H1 (cell line): ENCODE measurements around the gene FKBP5. TPM values are rescaled to one million over a fixed set of nuclear protein-coding genes. Genes with fewer than 3 reads are reported as not detected.

Experiments
- CTCF ChIA-PET: fragments of 300-600 bp; sonication (Branson Sonifier 250); formaldehyde crosslinking; loops from one replicate; lab custom pipeline; 2021; ENCODE audit not compliant: partially characterized antibody; lab: Charles Lee
- POLR2A ChIA-PET: fragments of 300-600 bp; sonication (Branson Sonifier 250); formaldehyde crosslinking; loops from one replicate; lab custom pipeline; 2021; ENCODE audit warnings: inconsistent platforms; ENCODE audit not compliant: partially characterized antibody; lab: Charles Lee
- DNase-seq, 2 experiments: peaks; one replicate each; pipeline versions ENCODE4 v3.0.0 to v3.0.0-alpha.2; 2010 to 2022; ENCODE audit warnings: low spot score in 2 of 2, low read depth in 1 of 2, mixed read lengths in 1 of 2
- FAIRE-seq: peaks from 2 replicates; lab custom pipeline; 2011; peaks lifted over from hg19 to GRCh38; lab: Jason Lieb, UNC
- H2AFZ ChIP-seq: 2 replicates; pipeline ENCODE4 v1.8.1; 2012; ENCODE audit warnings: low read length, inconsistent platforms
- H2AK5ac ChIP-seq: 2 replicates; pipeline ENCODE4 v1.6.1; 2013; ENCODE audit warnings: low read depth, low read length
- H2BK120ac ChIP-seq: replicated peaks from 2 replicates; pipeline ENCODE3; 2013; ENCODE audit warnings: low read depth, low read length, inconsistent platforms
- H2BK12ac ChIP-seq: 2 replicates; pipeline ENCODE4 v1.6.1; 2013; ENCODE audit warnings: low read depth, low read length
- H2BK15ac ChIP-seq: 2 replicates; pipeline ENCODE4 v1.6.1; 2013; ENCODE audit warnings: low read length
- H2BK20ac ChIP-seq: 2 replicates; pipeline ENCODE4 v1.6.1; 2013; ENCODE audit warnings: low read length
- H2BK5ac ChIP-seq: 2 replicates; pipeline ENCODE4 v1.6.1; 2013; ENCODE audit warnings: low read depth, low read length
- H3K14ac ChIP-seq: 2 replicates; pipeline ENCODE4 v1.6.1; 2013; ENCODE audit warnings: inconsistent platforms; ENCODE audit not compliant: insufficient read length
- H3K18ac ChIP-seq: 2 replicates; pipeline ENCODE4 v1.6.1; 2013; ENCODE audit warnings: low read length; ENCODE audit errors: extremely low read depth
- H3K23ac ChIP-seq: 2 replicates; pipeline ENCODE4 v1.6.1; 2013; ENCODE audit warnings: inconsistent platforms; ENCODE audit not compliant: insufficient read length
- H3K23me2 ChIP-seq: 2 replicates; pipeline ENCODE4 v1.6.1; 2013; ENCODE audit warnings: low read depth, low read length
- H3K27ac ChIP-seq: 2 replicates; pipeline ENCODE4 v1.6.1; 2011; ENCODE audit warnings: low read depth, low read length, inconsistent platforms
- H3K27me3 ChIP-seq, 4 experiments: replicated peaks in 1 of 4; 1 replicate in 1 of 4; 2 replicates in 3 of 4; pipeline versions ENCODE4 v1.6.1 to v1.8.1; 2011 to 2013; ENCODE audit warnings: low read length in 3 of 4, mild to moderate bottlenecking in 3 of 4, inconsistent platforms in 2 of 4, mixed read lengths in 2 of 4, moderate library complexity in 1 of 4; ENCODE audit not compliant: control insufficient read depth in 3 of 4, insufficient read depth in 3 of 4; ENCODE audit errors: extremely low read depth in 1 of 4
- H3K36me3 ChIP-seq, 4 experiments: 2 replicates each; pipeline versions ENCODE4 v1.6.1 to v1.8.1; 2011 to 2013; ENCODE audit warnings: mild to moderate bottlenecking in 4 of 4, low read length in 3 of 4, moderate library complexity in 2 of 4, control low read depth in 1 of 4, inconsistent platforms in 1 of 4; ENCODE audit not compliant: insufficient read depth in 4 of 4, control insufficient read depth in 2 of 4
- H3K4ac ChIP-seq: replicated peaks from 2 replicates; pipeline ENCODE3; 2013; ENCODE audit warnings: low read length, low read depth, mixed read lengths, inconsistent platforms; ENCODE audit not compliant: insufficient read length
- H3K4me1 ChIP-seq, 4 experiments: replicated peaks in 1 of 4; 1 replicate in 1 of 4; 2 replicates in 3 of 4; pipeline versions ENCODE4 v1.6.1 to v1.8.1; 2011 to 2013; ENCODE audit warnings: low read length in 3 of 4, inconsistent platforms in 2 of 4, mixed read lengths in 1 of 4; ENCODE audit not compliant: insufficient read depth in 4 of 4, control insufficient read depth in 3 of 4
- H3K4me2 ChIP-seq, 2 experiments: 2 replicates each; pipeline versions ENCODE4 v1.6.1 to v1.8.1; 2011 to 2013; ENCODE audit warnings: low read depth in 2 of 2, low read length in 2 of 2, control low read depth in 1 of 2, inconsistent platforms in 1 of 2, mild to moderate bottlenecking in 1 of 2; ENCODE audit not compliant: insufficient read depth in 1 of 2
- H3K4me3 ChIP-seq, 4 experiments: fragments of 200-600, 300-600 bp in 1 of 4; sonication (generic), shearing (Covaris generic), sonication (Bioruptor Twin) in 1 of 4; 2 replicates each; pipeline versions ENCODE4 v1.5.1 to v1.8.1; 2011 to 2016; ENCODE audit warnings: low read length in 4 of 4, low read depth in 3 of 4, control low read depth in 2 of 4, inconsistent platforms in 2 of 4, mild to moderate bottlenecking in 2 of 4, mixed read lengths in 1 of 4, moderate library complexity in 1 of 4; ENCODE audit not compliant: insufficient read depth in 2 of 4; ENCODE audit errors: extremely low read depth in 1 of 4
- H3K56ac ChIP-seq: replicated peaks from 2 replicates; pipeline ENCODE3; 2013; ENCODE audit warnings: low read depth, mild to moderate bottlenecking, mixed read lengths, low read length, inconsistent platforms; ENCODE audit not compliant: insufficient read length
- H3K79me1 ChIP-seq: 2 replicates; pipeline ENCODE4 v1.6.1; 2013; ENCODE audit warnings: low read depth, low read length, control low read depth
- H3K79me2 ChIP-seq, 2 experiments: 2 replicates each; pipeline versions ENCODE4 v1.6.1 to v1.8.1; 2012 to 2013; ENCODE audit warnings: low read length in 2 of 2, mild to moderate bottlenecking in 2 of 2, inconsistent platforms in 1 of 2; ENCODE audit not compliant: insufficient read depth in 2 of 2, control insufficient read depth in 1 of 2
- H3K9ac ChIP-seq, 4 experiments: replicated peaks in 1 of 4; 1 replicate in 1 of 4; 2 replicates in 3 of 4; pipeline versions ENCODE4 v1.6.1 to v1.8.1; 2011 to 2013; ENCODE audit warnings: low read depth in 3 of 4, low read length in 3 of 4, control low read depth in 2 of 4, mild to moderate bottlenecking in 2 of 4, moderate library complexity in 2 of 4, inconsistent platforms in 1 of 4; ENCODE audit errors: extremely low read depth in 1 of 4
- H3K9me3 ChIP-seq, 2 experiments: 2 replicates each; pipeline versions ENCODE4 v1.6.1 to v1.8.1; 2012 to 2013; ENCODE audit warnings: mild to moderate bottlenecking in 2 of 2, moderate library complexity in 2 of 2, control low read depth in 1 of 2, inconsistent platforms in 1 of 2, low read depth in 1 of 2, low read length in 1 of 2, mixed read lengths in 1 of 2; ENCODE audit not compliant: insufficient read depth in 2 of 2
- H4K20me1 ChIP-seq, 2 experiments: replicated peaks in 1 of 2; 2 replicates each; pipeline versions ENCODE3 to v1.8.1; 2011 to 2013; ENCODE audit warnings: inconsistent platforms in 2 of 2, low read length in 2 of 2, mild to moderate bottlenecking in 1 of 2; ENCODE audit not compliant: insufficient read depth in 2 of 2, control insufficient read depth in 1 of 2
- H4K5ac ChIP-seq: 2 replicates; pipeline ENCODE4 v1.6.1; 2013; ENCODE audit warnings: low read length, low read depth, mixed read lengths, inconsistent platforms; ENCODE audit not compliant: insufficient read length
- H4K8ac ChIP-seq: 2 replicates; pipeline ENCODE4 v1.8.0; 2013; ENCODE audit warnings: mild to moderate bottlenecking, moderate library complexity, low read length, inconsistent platforms; ENCODE audit not compliant: insufficient read depth; ENCODE audit errors: extremely low read depth
- H4K91ac ChIP-seq: replicated peaks from 2 replicates; pipeline ENCODE3; 2013; ENCODE audit warnings: low read length, mixed read lengths, inconsistent platforms; ENCODE audit not compliant: insufficient read length
- CBX5 ChIP-seq: fragments of 300-800, 300-1000 bp; sonication (generic); IDR thresholded peaks from 2 replicates; pipeline ENCODE4 v1.7.1; 2016; ENCODE audit warnings: antibody characterized with exemption, low read length, low read depth
- CTCF ChIP-seq, 3 experiments: IDR thresholded peaks; 1 replicate in 2 of 3; 2 replicates in 1 of 3; pipeline versions ENCODE4 v1.5.1 to v1.6.1; 2011; ENCODE audit warnings: low read length in 3 of 3, mild to moderate bottlenecking in 3 of 3, inconsistent platforms in 2 of 3, low read depth in 1 of 3, moderate library complexity in 1 of 3; ENCODE audit not compliant: insufficient read depth in 1 of 3; ENCODE audit errors: control extremely low read depth in 1 of 3
- GTF2F1 ChIP-seq: IDR thresholded peaks from 2 replicates; pipeline ENCODE4 v1.6.1; 2012; ENCODE audit warnings: low read depth, low read length, improper control_type of control experiment, borderline replicate concordance
- RAD21 ChIP-seq, 2 experiments: IDR thresholded peaks in 1 of 2; conservative IDR thresholded peaks in 1 of 2; 2 replicates each; pipeline ENCODE4 v1.6.1; 2011; ENCODE audit warnings: low read depth in 2 of 2, low read length in 2 of 2, improper control_type of control experiment in 1 of 2, inconsistent platforms in 1 of 2, mild to moderate bottlenecking in 1 of 2, moderate library complexity in 1 of 2
- SP2 ChIP-seq: IDR thresholded peaks from 2 replicates; pipeline ENCODE4 v1.6.1; 2012; ENCODE audit warnings: mild to moderate bottlenecking, low read length, inconsistent platforms
- SRF ChIP-seq: IDR thresholded peaks from 2 replicates; pipeline ENCODE4 v1.6.1; 2011; ENCODE audit warnings: mild to moderate bottlenecking, low read depth, low read length, moderate library complexity
- USF2 ChIP-seq: IDR thresholded peaks from 2 replicates; pipeline ENCODE4 v1.6.1; 2011; ENCODE audit warnings: low read length, improper control_type of control experiment
- YY1 ChIP-seq: IDR thresholded peaks from 2 replicates; pipeline ENCODE4 v1.6.1; 2011; ENCODE audit warnings: low read depth, mild to moderate bottlenecking, low read length
- WGBS, 2 experiments: shearing (Covaris generic) in 1 of 2; methylation state at CpG; one replicate each; pipeline versions ENCODE4 v1.1.6 to v1.1.7; 2013 to 2015; ENCODE audit warnings: low lambda C conversion rate in 2 of 2, mixed read lengths in 2 of 2, inconsistent platforms in 1 of 2, low coverage in 1 of 2, missing lambda C conversion rate in 1 of 2; ENCODE audit not compliant: insufficient replicate concordance in 2 of 2, insufficient coverage in 1 of 2, insufficient read length in 1 of 2; ENCODE audit errors: extremely low coverage in 1 of 2, missing lambda C conversion rate in 1 of 2; 5-methylcytosine and 5-hydroxymethylcytosine counted together
- polyA plus RNA-seq, 7 experiments: library from polyadenylated mRNA; depleted of rRNA in 3 of 7; stranded (reverse) in 5 of 7; unstranded in 2 of 7; fragments of >200 nt in 5 of 7; fragments of 200-250 nt in 2 of 7; gene quantifications; 1 replicate in 5 of 7; 2 replicates in 1 of 7; 4 replicates in 1 of 7; pipeline versions ENCODE4 v1.2.1 to v1.2.3, GENCODE V29; 2011 to 2013; ENCODE audit warnings: missing spikeins in 2 of 7, mixed read lengths in 2 of 7
- total RNA-seq: library from RNA; stranded (reverse); fragmentation: NEBNext Ultra II Directional; extraction: Animal tissue kit (Norgen Biotek cat#: 25700); gene quantifications from 2 replicates; pipeline ENCODE4 v1.2.1, GENCODE V29; 2021

Gene FKBP5
- total and polyA plus RNA-seq, 2 of the 8 experiments (the other 6 are each of a cell fraction or from before 2014, with no cell fraction given) = 14.3 to 40.4 TPM

GRCh38 chr6:35736253-35736894 is 47.7 kb upstream of the FKBP5 start:
- Histone ChIP-seq H2BK120ac (no peak overlapping the region), H3K4ac (no peak overlapping the region), H2BK5ac (peak overlapping the region; percentile 7; the same call in 1 of the 2 replicates), H3K4me1 (peaks cover 9 to 42% (median 28%) of the 10 kb centered on the region in 4 experiments), H2BK20ac (peak overlapping the region; percentile 89; the same call in 1 of the 2 replicates), H2BK15ac (peak overlapping the region; percentile 37), H3K4me2 (no peak overlapping the region), H3K23ac (no peak overlapping the region), H2AFZ (no peak overlapping the region), H3K4me3 (no peak overlapping the region), H3K79me2 (no peaks in the 10 kb centered on the region), H3K14ac (no peak overlapping the region), H3K27me3 (no peaks in the 10 kb centered on the region), H2AK5ac (peak overlapping the region; percentile 25; the same call in 1 of the 2 replicates), H4K20me1 (no peaks in the 10 kb centered on the region), H3K36me3 (no peaks in the 10 kb centered on the region), H3K18ac (0 out of 2 replicates have a peak overlapping the region, but pooled peaks have one; percentile 62), H3K79me1 (no peaks in the 10 kb centered on the region), H4K5ac (no peak overlapping the region), H3K9ac (no peak overlapping the region), H3K56ac (no peak overlapping the region), H2BK12ac (peak overlapping the region; percentile 80; the same call in 1 of the 2 replicates), H3K27ac (no peak overlapping the region), H3K23me2 (peaks cover 6% of the 10 kb centered on the region), H4K8ac (no peak overlapping the region), H4K91ac (no peak overlapping the region), H3K9me3 (no peaks in the 10 kb centered on the region)
- ChIA-PET CTCF (interaction anchor here (0.6 to 9.4 kb wide), 58 partner anchors 10 to 426 kb away, joined by 3 to 137 read pairs (median 5); partner anchors contain the start of gene CLPS), POLR2A (interaction anchor here (0.6 to 8.7 kb wide), 8 partner anchors 9 to 239 kb away, joined by 3 to 84 read pairs (median 4); partner anchors contain the start of gene FKBP5)
- FAIRE-seq (no peak), DNase-seq (peak in 1 of 2 experiments; percentile 95)
- TF ChIP-seq SRF (no peak), CTCF (IDR thresholded peaks at IDR 0.05; ENCODE audit: control extremely low read depth in 1 of 3, insufficient read depth in 1 of 3, low read depth in 1 of 3, low read length in 3 of 3) (peak in 2 of 3 experiments; percentile 88 to 92; a peak in 3 of 4 replicates), GTF2F1 (no peak), SP2 (no peak), YY1 (no peak), USF2 (no peak), CBX5 (no peak), RAD21 (IDR thresholded peaks at IDR 0.05 in 1 of 2, conservative IDR thresholded peaks at IDR 0.05 in 1 of 2; ENCODE audit: low read depth in 2 of 2, low read length in 2 of 2) (peak; percentile 94 to 97)
- 56% methylated on average over 8 of the region's 8 CpGs; no CpG with 5 or more reads in 1 of the 2 experiments for WGBS, 2 experiments
